ENCODE measurements around the gene TEX19. TPM values are rescaled to one million over a fixed set of nuclear protein-coding genes. Genes with fewer than 3 reads are reported as not detected.
A peak's percentile ranks its signal among the peaks of the same experiment; 100 is the strongest.

Gene TEX19
- total and polyA plus RNA-seq, 10 of the 15 experiments (the other 5 are each of a cell fraction or from before 2014, with no cell fraction given) = 0.03 to 0.32 (median 0.13) TPM; not detected in 3

- no TSS peak for BruUV-seq (replicated peaks)
- in situ Hi-C loops (cut with MboI) = no loop called here
- ChIA-PET CTCF (interaction anchor here (1.1 to 2.1 kb wide), 2 partner anchors 50 to 52 kb away, joined by 3 to 7 read pairs; no protein-coding TSS in a partner anchor), RAD21 (ENCODE audit: unreplicated experiment) (interaction anchor here (0.9 to 1.5 kb wide), 3 partner anchors 10 to 47 kb away, joined by 3 to 6 read pairs (median 3); no protein-coding TSS in a partner anchor), POLR2A (interaction anchor here (1.2 kb wide), 1 partner anchor 32 kb away, joined by 3 read pairs; no protein-coding TSS in a partner anchor), SMC1A (ENCODE audit: uncharacterized antibody, unreplicated experiment) (interaction anchor here (0.9 to 1.6 kb wide), 2 partner anchors 17 to 30 kb away, joined by 3 to 7 read pairs; no protein-coding TSS in a partner anchor)
- no peak overlapping the region for H3K4me2 ChIP-seq (ENCODE audit: control insufficient read depth, insufficient read depth)
- H3K4me3 ChIP-seq = no peak overlapping the region
- 73% methylated on average over 7 of the region's 7 CpGs for WGBS (ENCODE audit: insufficient coverage, insufficient replicate concordance, low lambda C conversion rate, missing lambda C conversion rate)
- H3K4me1 ChIP-seq (ENCODE audit: control insufficient read depth, insufficient read depth, low read length) = peaks cover 6% of the 10 kb centered on the region; the same call in 1 of the 2 replicates
- intact Hi-C loops (cut with micrococcal nuclease; ENCODE audit: unreplicated experiment) = loop anchor here (5.0 kb wide), 1 partner anchor 36 kb away; no protein-coding TSS in a partner anchor
- peaks cover 2 to 12% of the 10 kb centered on the region in 2 experiments; a peak in 3 of 4 replicates for H3K36me3 ChIP-seq (ENCODE audit: control insufficient read depth in 2 of 2, insufficient read depth in 2 of 2, low read length in 1 of 2)
- peak; percentile 93 for ATAC-seq
- H3K9me3 ChIP-seq (replicated peaks; ENCODE audit: control insufficient read depth, insufficient read depth, low read length) = no peaks in the 10 kb centered on the region
- H4K20me1 ChIP-seq (ENCODE audit: control insufficient read depth, insufficient read depth) = no peaks in the 10 kb centered on the region
- H3K79me2 ChIP-seq (ENCODE audit: control insufficient read depth, insufficient read depth, low read length) = no peaks in the 10 kb centered on the region
- no peak overlapping the region for H2AFZ ChIP-seq (ENCODE audit: control insufficient read depth, low read depth, low read length)
- H3K27ac ChIP-seq (ENCODE audit: control insufficient read depth, insufficient read depth) = no peak overlapping the region
- H3K9ac ChIP-seq (ENCODE audit: control insufficient read depth, insufficient read depth, low read length) = no peak overlapping the region
- peak; percentile 45 for DNase-seq (ENCODE audit: low read depth, low spot score)
- H3K27me3 ChIP-seq (replicated peaks in 1 of 2; ENCODE audit: control insufficient read depth in 2 of 2, insufficient read depth in 2 of 2, low read length in 1 of 2) = no peaks in the 10 kb centered on the region
- TF ChIP-seq NBN (IDR thresholded peaks at IDR 0.05) (peak; percentile 72; the same call in 1 of the 2 replicates), NR2F1 (conservative IDR thresholded peaks at IDR 0.05) (peak; percentile 76), DPF2 (IDR thresholded peaks at IDR 0.05) (peak; percentile 51; the same call in 1 of the 2 replicates), TARDBP (IDR thresholded peaks at IDR 0.05; ENCODE audit: borderline replicate concordance) (no peak), RBBP5 (conservative IDR thresholded peaks at IDR 0.05) (no peak), MEF2B (IDR thresholded peaks at IDR 0.05; ENCODE audit: partially characterized antibody, poor library complexity, severe bottlenecking) (peak; percentile 53), CEBPZ (IDR thresholded peaks at IDR 0.05; ENCODE audit: low read depth, low read length) (no peak), MTA2 (IDR thresholded peaks at IDR 0.05; ENCODE audit: low read depth) (peak; percentile 58), IKZF1 (conservative IDR thresholded peaks at IDR 0.05) (peak; percentile 39; the same call in 1 of the 2 replicates), ATF7 (IDR thresholded peaks at IDR 0.05; ENCODE audit: low read depth) (0 out of 2 replicates have a peak, but pooled peaks have one; percentile 23)
- TF ChIP-seq, protein P1, sequence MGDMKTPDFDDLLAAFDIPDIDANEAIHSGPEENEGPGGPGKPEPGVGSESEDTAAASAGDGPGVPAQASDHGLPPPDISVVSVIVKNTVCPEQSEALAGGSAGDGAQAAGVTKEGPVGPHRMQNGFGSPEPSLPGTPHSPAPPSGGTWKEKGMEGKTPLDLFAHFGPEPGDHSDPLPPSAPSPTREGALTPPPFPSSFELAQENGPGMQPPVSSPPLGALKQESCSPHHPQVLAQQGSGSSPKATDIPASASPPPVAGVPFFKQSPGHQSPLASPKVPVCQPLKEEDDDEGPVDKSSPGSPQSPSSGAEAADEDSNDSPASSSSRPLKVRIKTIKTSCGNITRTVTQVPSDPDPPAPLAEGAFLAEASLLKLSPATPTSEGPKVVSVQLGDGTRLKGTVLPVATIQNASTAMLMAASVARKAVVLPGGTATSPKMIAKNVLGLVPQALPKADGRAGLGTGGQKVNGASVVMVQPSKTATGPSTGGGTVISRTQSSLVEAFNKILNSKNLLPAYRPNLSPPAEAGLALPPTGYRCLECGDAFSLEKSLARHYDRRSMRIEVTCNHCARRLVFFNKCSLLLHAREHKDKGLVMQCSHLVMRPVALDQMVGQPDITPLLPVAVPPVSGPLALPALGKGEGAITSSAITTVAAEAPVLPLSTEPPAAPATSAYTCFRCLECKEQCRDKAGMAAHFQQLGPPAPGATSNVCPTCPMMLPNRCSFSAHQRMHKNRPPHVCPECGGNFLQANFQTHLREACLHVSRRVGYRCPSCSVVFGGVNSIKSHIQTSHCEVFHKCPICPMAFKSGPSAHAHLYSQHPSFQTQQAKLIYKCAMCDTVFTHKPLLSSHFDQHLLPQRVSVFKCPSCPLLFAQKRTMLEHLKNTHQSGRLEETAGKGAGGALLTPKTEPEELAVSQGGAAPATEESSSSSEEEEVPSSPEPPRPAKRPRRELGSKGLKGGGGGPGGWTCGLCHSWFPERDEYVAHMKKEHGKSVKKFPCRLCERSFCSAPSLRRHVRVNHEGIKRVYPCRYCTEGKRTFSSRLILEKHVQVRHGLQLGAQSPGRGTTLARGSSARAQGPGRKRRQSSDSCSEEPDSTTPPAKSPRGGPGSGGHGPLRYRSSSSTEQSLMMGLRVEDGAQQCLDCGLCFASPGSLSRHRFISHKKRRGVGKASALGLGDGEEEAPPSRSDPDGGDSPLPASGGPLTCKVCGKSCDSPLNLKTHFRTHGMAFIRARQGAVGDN (IDR thresholded peaks at IDR 0.05) = peak; percentile 74
- FAIRE-seq = no peak
Observed at GRCh38 chr17:82402865-82403264, 43.8 kb downstream of the TEX19 start.
